OCI-LY7 (cell line): ENCODE data around the gene ELMO1. TPM values are rescaled to one million over a fixed set of nuclear protein-coding genes. Genes with fewer than 3 reads are reported as not detected.

ENCODE experiments used
- BruUV-seq: library from RNA; stranded (reverse); fragments of 400-500 nt; replicated peaks from 2 replicates; lab custom pipeline; 2021; lab: Mats Ljungman, UMichigan
- CTCF ChIA-PET: fragments of 300-600 bp; sonication (Branson Sonifier 250); formaldehyde crosslinking; loops from one replicate; lab custom pipeline; 2022; ENCODE audit warnings: antibody characterized with exemption; ENCODE audit not compliant: unreplicated experiment; lab: Charles Lee
- POLR2A ChIA-PET: fragments of 300-600 bp; sonication (Branson Sonifier 250); formaldehyde crosslinking; loops from one replicate; lab custom pipeline; 2022; ENCODE audit warnings: antibody characterized with exemption; lab: Charles Lee
- DNase-seq: peaks from one replicate; pipeline ENCODE4 v3.0.0-alpha.2; 2015; ENCODE audit warnings: low spot score
- H2AFZ ChIP-seq: fragments of 200-600 bp; sonication (generic), shearing (Covaris generic); 2 replicates; pipeline ENCODE4 v1.6.1; 2014; ENCODE audit warnings: mild to moderate bottlenecking, antibody characterized with exemption, low read length, moderate library complexity
- H3K27ac ChIP-seq: fragments of 200-600 bp; sonication (generic); 2 replicates; pipeline ENCODE4 v1.5.1; 2014; ENCODE audit warnings: mixed run types, low read depth, mild to moderate bottlenecking, moderate library complexity, low read length, inconsistent platforms; ENCODE audit not compliant: poor library complexity, severe bottlenecking
- H3K36me3 ChIP-seq: fragments of 200-600 bp; sonication (generic); 2 replicates; pipeline ENCODE4 v1.6.1; 2014; ENCODE audit warnings: mild to moderate bottlenecking, antibody characterized with exemption, low read length, moderate library complexity, mixed read lengths; ENCODE audit not compliant: insufficient read depth
- H3K4me1 ChIP-seq: fragments of 200-600 bp; sonication (generic); 2 replicates; pipeline ENCODE4 v1.5.1; 2014; ENCODE audit warnings: mild to moderate bottlenecking, low read length; ENCODE audit not compliant: insufficient read depth, poor library complexity, severe bottlenecking
- H3K4me2 ChIP-seq: fragments of 200-600 bp; sonication (generic); 2 replicates; pipeline ENCODE4 v1.6.1; 2014; ENCODE audit warnings: mild to moderate bottlenecking, low read length
- H3K4me3 ChIP-seq: fragments of 200-600 bp; sonication (generic); 2 replicates; pipeline ENCODE4 v1.5.1; 2014; ENCODE audit warnings: mild to moderate bottlenecking, low read depth, low read length; ENCODE audit not compliant: poor library complexity, severe bottlenecking
- H3K79me2 ChIP-seq: fragments of 200-600 bp; sonication (generic); 2 replicates; pipeline ENCODE4 v1.6.1; 2016; ENCODE audit warnings: low read depth, mild to moderate bottlenecking, low read length, moderate library complexity, mixed read lengths; ENCODE audit not compliant: insufficient read depth
- H3K9me2 ChIP-seq: fragments of 200-600 bp; sonication (generic); 2 replicates; pipeline ENCODE4 v1.6.1; 2016; ENCODE audit warnings: mild to moderate bottlenecking, low read length, mixed read lengths; ENCODE audit not compliant: insufficient read depth
- H3K9me3 ChIP-seq: fragments of 200-600 bp; sonication (generic); 2 replicates; pipeline ENCODE4 v1.6.1; 2014; ENCODE audit warnings: mild to moderate bottlenecking, mixed run types, low read length, mixed read lengths
- H4K20me1 ChIP-seq: fragments of 200-600 bp; sonication (generic); 2 replicates; pipeline ENCODE4 v1.6.1; 2014; ENCODE audit warnings: mild to moderate bottlenecking, antibody characterized with exemption, low read length, moderate library complexity, mixed read lengths; ENCODE audit not compliant: insufficient read depth
- CTCF ChIP-seq: fragments of 200-600 bp; sonication (generic); conservative IDR thresholded peaks from 2 replicates; pipeline ENCODE4 v1.5.1; 2014; ENCODE audit warnings: mild to moderate bottlenecking, antibody characterized with exemption, low read length, moderate library complexity, mixed read lengths
- EZH2phosphoT487 ChIP-seq: fragments of 200-600 bp; sonication (generic); IDR thresholded peaks from 2 replicates; pipeline ENCODE4 v1.6.1; 2018; ENCODE audit warnings: low read depth, borderline replicate concordance, mild to moderate bottlenecking, mixed run types, antibody characterized with exemption, low read length, moderate library complexity, mixed read lengths
- intact Hi-C: fragments of 100-400 bp; cut with micrococcal nuclease; formaldehyde crosslinking; loops from one replicate; pipeline ENCODE4 v1.10.0; 2022; ENCODE audit not compliant: unreplicated experiment
- total RNA-seq, 2 experiments: library from RNA; depleted of rRNA in 1 of 2; stranded (reverse); fragments of >200 nt in 1 of 2; shearing (Covaris generic) in 1 of 2; gene quantifications; 2 replicates each; pipeline ENCODE4 v1.2.3, GENCODE V29; 2014 to 2022

ELMO1 gene
- total RNA-seq, 2 experiments from 2014 or later, result 101 to 103 TPM

GRCh38 chr7:37430171-37430570, 18.5 kb downstream of the ELMO1 start:
- POLR2A ChIA-PET, result no interaction called here
- no peak overlapping the region for H3K4me2 ChIP-seq
- TF ChIP-seq EZH2phosphoT487, result no peak
- no peak for TF ChIP-seq CTCF

GRCh38 chr7:37429435-37429791, 19.3 kb downstream of the ELMO1 start:
- H4K20me1 ChIP-seq, result no peaks in the 10 kb centered on the region
- ChIA-PET CTCF (no interaction called here), POLR2A (no interaction called here)
- H3K79me2 ChIP-seq, result no peaks in the 10 kb centered on the region
- no peak overlapping the region for H3K27ac ChIP-seq
- TF ChIP-seq EZH2phosphoT487 (no peak), CTCF (no peak)
- intact Hi-C loops, result no loop called here
- no peak for DNase-seq
- no peaks in the 10 kb centered on the region for H3K9me2 ChIP-seq
- BruUV-seq, result no TSS peak
- no peaks in the 10 kb centered on the region for H3K9me3 ChIP-seq
- H3K4me2 ChIP-seq, result no peak overlapping the region
- H3K36me3 ChIP-seq, result no peaks in the 10 kb centered on the region
- no peak overlapping the region for H2AFZ ChIP-seq
- no peak overlapping the region for H3K4me3 ChIP-seq
- no peaks in the 10 kb centered on the region for H3K4me1 ChIP-seq

More at GRCh38 chr7:37430171-37430570, 18.5 kb downstream of the ELMO1 start:
- no peaks in the 10 kb centered on the region for H3K9me2 ChIP-seq
- H3K9me3 ChIP-seq, result no peaks in the 10 kb centered on the region
- H3K79me2 ChIP-seq, result no peaks in the 10 kb centered on the region
- H3K4me3 ChIP-seq, result no peak overlapping the region
- no peak for DNase-seq
- CTCF ChIA-PET, result no interaction called here
- no peak overlapping the region for H3K27ac ChIP-seq
- no peaks in the 10 kb centered on the region for H3K4me1 ChIP-seq
- intact Hi-C loops, result no loop called here
- H4K20me1 ChIP-seq, result no peaks in the 10 kb centered on the region
- H2AFZ ChIP-seq, result no peak overlapping the region
- no TSS peak for BruUV-seq
- no peaks in the 10 kb centered on the region for H3K36me3 ChIP-seq

GRCh38 chr7:37428681-37429434, 19.8 kb downstream of the ELMO1 start:
- H4K20me1 ChIP-seq, result no peaks in the 10 kb centered on the region
- BruUV-seq, result no TSS peak

More at GRCh38 chr7:37428681-37429434, 19.8 kb downstream of the ELMO1 start:
- TF ChIP-seq CTCF, result no peak
- no peak for TF ChIP-seq EZH2phosphoT487
- Histone ChIP-seq H3K4me1 (no peaks in the 10 kb centered on the region), H3K4me2 (no peak overlapping the region), H3K27ac (no peak overlapping the region), H3K9me2 (no peaks in the 10 kb centered on the region), H3K4me3 (no peak overlapping the region), H3K79me2 (no peaks in the 10 kb centered on the region), H3K36me3 (no peaks in the 10 kb centered on the region), H3K9me3 (no peaks in the 10 kb centered on the region), H2AFZ (no peak overlapping the region)
- intact Hi-C loops, result no loop called here
- POLR2A ChIA-PET, result no interaction called here
- no peak for DNase-seq
- CTCF ChIA-PET, result no interaction called here
